ENCODE data around the gene TBCC. TPM values are rescaled to one million over a fixed set of nuclear protein-coding genes. Genes with fewer than 3 reads are reported as not detected.

The TBCC gene
- total RNA-seq, 2 experiments from 2014 or later, result 78.0 to 136 TPM

- BruUV-seq (replicated peaks), result no TSS peak
- H3K4me3 ChIP-seq (ENCODE audit: low read depth, low read length, poor library complexity, severe bottlenecking), result no peak overlapping the region
- no peak overlapping the region for H3K27ac ChIP-seq (ENCODE audit: low read depth, low read length, poor library complexity, severe bottlenecking)
- H3K4me2 ChIP-seq (ENCODE audit: low read length), result no peak overlapping the region
- H4K20me1 ChIP-seq (ENCODE audit: insufficient read depth, low read length), result no peaks in the 10 kb centered on the region
- POLR2A ChIA-PET, result interaction anchor here (0.5 to 1.0 kb wide), 2 partner anchors 23 to 158 kb away, joined by 3 to 4 read pairs; no protein-coding TSS in a partner anchor
- H3K36me3 ChIP-seq (ENCODE audit: insufficient read depth, low read length), result no peaks in the 10 kb centered on the region
- CTCF ChIA-PET (ENCODE audit: unreplicated experiment), result interaction anchor here (0.6 kb wide), 1 partner anchor 30 kb away, joined by 7 read pairs; the partner anchor contains the start of gene TBCC
- no peaks in the 10 kb centered on the region for H3K9me3 ChIP-seq (ENCODE audit: low read length)
- no peak overlapping the region for H2AFZ ChIP-seq (ENCODE audit: low read length)
- TF ChIP-seq, protein P1, sequence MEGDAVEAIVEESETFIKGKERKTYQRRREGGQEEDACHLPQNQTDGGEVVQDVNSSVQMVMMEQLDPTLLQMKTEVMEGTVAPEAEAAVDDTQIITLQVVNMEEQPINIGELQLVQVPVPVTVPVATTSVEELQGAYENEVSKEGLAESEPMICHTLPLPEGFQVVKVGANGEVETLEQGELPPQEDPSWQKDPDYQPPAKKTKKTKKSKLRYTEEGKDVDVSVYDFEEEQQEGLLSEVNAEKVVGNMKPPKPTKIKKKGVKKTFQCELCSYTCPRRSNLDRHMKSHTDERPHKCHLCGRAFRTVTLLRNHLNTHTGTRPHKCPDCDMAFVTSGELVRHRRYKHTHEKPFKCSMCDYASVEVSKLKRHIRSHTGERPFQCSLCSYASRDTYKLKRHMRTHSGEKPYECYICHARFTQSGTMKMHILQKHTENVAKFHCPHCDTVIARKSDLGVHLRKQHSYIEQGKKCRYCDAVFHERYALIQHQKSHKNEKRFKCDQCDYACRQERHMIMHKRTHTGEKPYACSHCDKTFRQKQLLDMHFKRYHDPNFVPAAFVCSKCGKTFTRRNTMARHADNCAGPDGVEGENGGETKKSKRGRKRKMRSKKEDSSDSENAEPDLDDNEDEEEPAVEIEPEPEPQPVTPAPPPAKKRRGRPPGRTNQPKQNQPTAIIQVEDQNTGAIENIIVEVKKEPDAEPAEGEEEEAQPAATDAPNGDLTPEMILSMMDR (conservative IDR thresholded peaks at IDR 0.05; ENCODE audit: low read length), result no peak
- no peak for TF ChIP-seq EZH2phosphoT487 (IDR thresholded peaks at IDR 0.05; ENCODE audit: borderline replicate concordance, low read depth, low read length)
- intact Hi-C loops (cut with micrococcal nuclease; ENCODE audit: unreplicated experiment), result no loop called here
- no peaks in the 10 kb centered on the region for H3K9me2 ChIP-seq (ENCODE audit: insufficient read depth, low read length)
- no peak for DNase-seq (ENCODE audit: low spot score)
- H3K4me1 ChIP-seq (ENCODE audit: insufficient read depth, low read length, poor library complexity, severe bottlenecking), result no peaks in the 10 kb centered on the region
- H3K79me2 ChIP-seq (ENCODE audit: insufficient read depth, low read depth, low read length), result no peaks in the 10 kb centered on the region
These were observed 30.0 kb downstream of the TBCC start for GRCh38 chr6:42715871-42716270.

- TF ChIP-seq, protein P1 (conservative IDR thresholded peaks at IDR 0.05; ENCODE audit: low read length), result no peak
- no peak for TF ChIP-seq EZH2phosphoT487 (IDR thresholded peaks at IDR 0.05; ENCODE audit: borderline replicate concordance, low read depth, low read length)
- Histone ChIP-seq H3K36me3 (ENCODE audit: insufficient read depth, low read length) (no peaks in the 10 kb centered on the region), H4K20me1 (ENCODE audit: insufficient read depth, low read length) (no peaks in the 10 kb centered on the region), H3K4me1 (ENCODE audit: insufficient read depth, low read length, poor library complexity, severe bottlenecking) (no peaks in the 10 kb centered on the region), H3K4me3 (ENCODE audit: low read depth, low read length, poor library complexity, severe bottlenecking) (no peak overlapping the region), H3K79me2 (ENCODE audit: insufficient read depth, low read depth, low read length) (no peaks in the 10 kb centered on the region), H2AFZ (ENCODE audit: low read length) (no peak overlapping the region), H3K27ac (ENCODE audit: low read depth, low read length, poor library complexity, severe bottlenecking) (no peak overlapping the region), H3K9me3 (ENCODE audit: low read length) (no peaks in the 10 kb centered on the region), H3K4me2 (ENCODE audit: low read length) (no peak overlapping the region), H3K9me2 (ENCODE audit: insufficient read depth, low read length) (no peaks in the 10 kb centered on the region)
- BruUV-seq (replicated peaks), result no TSS peak
- POLR2A ChIA-PET, result interaction anchor here (0.8 to 1.4 kb wide), 2 partner anchors 12 to 27 kb away, joined by 3 to 10 read pairs; no protein-coding TSS in a partner anchor
- intact Hi-C loops (cut with micrococcal nuclease; ENCODE audit: unreplicated experiment), result no loop called here
- CTCF ChIA-PET (ENCODE audit: unreplicated experiment), result no interaction called here
- no peak for DNase-seq (ENCODE audit: low spot score)
These were observed 31.7 kb downstream of the TBCC start for GRCh38 chr6:42714098-42714761.

DNA sequence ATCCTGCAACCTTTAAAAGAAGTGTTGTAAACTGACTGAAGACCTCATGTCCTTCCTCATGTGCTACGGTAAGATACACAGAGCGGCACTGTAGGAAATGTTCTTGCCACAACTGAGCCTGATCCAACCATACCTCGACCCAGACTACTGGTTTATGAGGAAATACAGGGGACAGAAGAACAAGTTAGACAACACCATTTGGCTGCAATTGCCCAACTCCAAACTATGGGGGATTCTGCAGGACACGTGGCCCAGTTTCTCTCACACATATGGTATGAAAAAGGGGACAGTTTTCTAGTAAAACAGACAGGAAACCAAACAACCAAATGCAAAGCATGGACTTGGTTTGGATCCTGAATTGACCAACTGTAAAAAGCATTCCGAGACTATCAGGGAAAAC lies 34.0 kb downstream of the TBCC start:
- no peak for TF ChIP-seq EZH2phosphoT487 (IDR thresholded peaks at IDR 0.05; ENCODE audit: borderline replicate concordance, low read depth, low read length)
- TF ChIP-seq, protein P1 (conservative IDR thresholded peaks at IDR 0.05; ENCODE audit: low read length), result no peak
- H3K36me3 ChIP-seq (ENCODE audit: insufficient read depth, low read length), result no peaks in the 10 kb centered on the region
- H3K4me1 ChIP-seq (ENCODE audit: insufficient read depth, low read length, poor library complexity, severe bottlenecking), result no peaks in the 10 kb centered on the region
- intact Hi-C loops (cut with micrococcal nuclease; ENCODE audit: unreplicated experiment), result no loop called here
- H3K9me2 ChIP-seq (ENCODE audit: insufficient read depth, low read length), result no peaks in the 10 kb centered on the region
- no peak overlapping the region for H3K4me3 ChIP-seq (ENCODE audit: low read depth, low read length, poor library complexity, severe bottlenecking)
- BruUV-seq (replicated peaks), result no TSS peak
- H3K79me2 ChIP-seq (ENCODE audit: insufficient read depth, low read depth, low read length), result no peaks in the 10 kb centered on the region
- no peaks in the 10 kb centered on the region for H4K20me1 ChIP-seq (ENCODE audit: insufficient read depth, low read length)
- no peak overlapping the region for H2AFZ ChIP-seq (ENCODE audit: low read length)
- no peak for DNase-seq (ENCODE audit: low spot score)
- no peak overlapping the region for H3K4me2 ChIP-seq (ENCODE audit: low read length)
- no peaks in the 10 kb centered on the region for H3K9me3 ChIP-seq (ENCODE audit: low read length)
- no peak overlapping the region for H3K27ac ChIP-seq (ENCODE audit: low read depth, low read length, poor library complexity, severe bottlenecking)
- ChIA-PET POLR2A (no interaction called here), CTCF (ENCODE audit: unreplicated experiment) (no interaction called here)

Data from OCI-LY7 (cell line).